Measurements from ENCODE around the gene ZBTB16.

ZBTB16 gene

GRCh38 chr11:114171257-114172054 is 111.9 kb downstream of the ZBTB16 start:
- no peak for DNase-seq

GRCh38 chr11:114172055-114172861 is 112.7 kb downstream of the ZBTB16 start:
- no peak for DNase-seq

GRCh38 chr11:114172871-114173444 is 113.4 kb downstream of the ZBTB16 start:
- DNase-seq: no peak

GRCh38 chr11:114173843-114174242 is 114.3 kb downstream of the ZBTB16 start:
- no peak for DNase-seq

GRCh38 chr11:114174712-114175495 is 115.4 kb downstream of the ZBTB16 start:
- no peak for DNase-seq

- DNase-seq: no peak
Observed at GRCh38 chr11:114175706-114176105, 116.2 kb downstream of the ZBTB16 start.

GRCh38 chr11:114176321-114176720 is 116.8 kb downstream of the ZBTB16 start:
- no peak for DNase-seq

- no peak for DNase-seq
Observed at GRCh38 chr11:114178656-114179055, 119.1 kb downstream of the ZBTB16 start.

- DNase-seq: no peak
Observed at GRCh38 chr11:114179234-114179941, 119.9 kb downstream of the ZBTB16 start.

- no peak for DNase-seq
Observed at GRCh38 chr11:114180301-114181055, 121.0 kb downstream of the ZBTB16 start.

- DNase-seq: no peak
Observed at GRCh38 chr11:114181195-114181594, 121.7 kb downstream of the ZBTB16 start.

GRCh38 chr11:114181752-114182151 is 122.2 kb downstream of the ZBTB16 start:
- DNase-seq: no peak

- no peak for DNase-seq
Observed at GRCh38 chr11:114182471-114183043, 123.0 kb downstream of the ZBTB16 start.

- DNase-seq: peak; percentile 51 to 55
Observed at GRCh38 chr11:114183044-114183511, 123.6 kb downstream of the ZBTB16 start.

GRCh38 chr11:114185436-114185835 is 125.9 kb downstream of the ZBTB16 start:
- no peak for DNase-seq

GRCh38 chr11:114187173-114187572 is 127.7 kb downstream of the ZBTB16 start:
- DNase-seq: no peak

- no peak for DNase-seq
Observed at GRCh38 chr11:114188851-114189570, 129.5 kb downstream of the ZBTB16 start.

GRCh38 chr11:114190630-114191029 is 131.1 kb downstream of the ZBTB16 start:
- no peak for DNase-seq

- DNase-seq: no peak
Observed at GRCh38 chr11:114191893-114192292, 132.4 kb downstream of the ZBTB16 start.

- no peak for DNase-seq
Observed at GRCh38 chr11:114192841-114193389, 133.4 kb downstream of the ZBTB16 start.

Measured in stimulated activated CD4-positive, alpha-beta T cell treated with anti-CD3 and anti-CD28 coated beads, Interleukin-2, amount 100 ng/mL, for 24 hours (primary cell).